PC-9 (cell line): ENCODE measurements around the gene MACROD1. TPM values are rescaled to one million over a fixed set of nuclear protein-coding genes. Genes with fewer than 3 reads are reported as not detected.

Experiments used
- BruUV-seq: library from RNA; stranded (reverse); fragments of 400-500 nt; replicated peaks from 2 replicates; lab custom pipeline; 2021; lab: Mats Ljungman, UMichigan
- CTCF ChIA-PET: fragments of 300-600 bp; sonication (Branson Sonifier 250); formaldehyde crosslinking; loops from one replicate; lab custom pipeline; 2022; ENCODE audit warnings: antibody characterized with exemption; lab: Charles Lee
- POLR2A ChIA-PET: fragments of 300-600 bp; sonication (Branson Sonifier 250); formaldehyde crosslinking; loops from one replicate; lab custom pipeline; 2022; ENCODE audit warnings: antibody characterized with exemption; ENCODE audit not compliant: unreplicated experiment; lab: Charles Lee
- DNase-seq, 2 experiments: peaks; one replicate each; pipeline versions ENCODE4 v3.0.0 to v3.0.0-alpha.2; 2015 to 2022; ENCODE audit warnings: mixed read lengths in 1 of 2
- H2AFZ ChIP-seq: fragments of 200-600 bp; sonication (generic); 2 replicates; pipeline ENCODE4 v1.8.1; 2017; ENCODE audit warnings: antibody characterized with exemption
- H3F3A ChIP-seq: fragments of 200-600 bp; sonication (generic); 2 replicates; pipeline ENCODE4 v1.8.1; 2017; ENCODE audit warnings: antibody characterized with exemption, mild to moderate bottlenecking, low read depth; ENCODE audit not compliant: insufficient read depth
- H3K27ac ChIP-seq: fragments of 200-600 bp; sonication (generic); 2 replicates; pipeline ENCODE4 v1.6.1; 2016; ENCODE audit warnings: mixed run types
- H3K27me3 ChIP-seq: fragments of 200-600 bp; sonication (generic); 2 replicates; pipeline ENCODE4 v1.6.1; 2016; ENCODE audit warnings: low read depth, mixed run types; ENCODE audit not compliant: insufficient read depth
- H3K36me3 ChIP-seq: fragments of 200-600 bp; sonication (generic); 2 replicates; pipeline ENCODE4 v1.6.1; 2016; ENCODE audit warnings: low read depth, mixed run types
- H3K4me1 ChIP-seq: fragments of 200-600 bp; sonication (generic); replicated peaks from 2 replicates; pipeline ENCODE4 v1.6.1; 2016; ENCODE audit warnings: mixed run types; ENCODE audit not compliant: insufficient read depth
- H3K4me2 ChIP-seq: fragments of 200-600 bp; sonication (generic); 2 replicates; pipeline ENCODE4 v1.6.1; 2017; ENCODE audit warnings: mixed run types
- H3K4me3 ChIP-seq: fragments of 200-600 bp; sonication (generic); 2 replicates; pipeline ENCODE4 v1.6.1; 2016; ENCODE audit warnings: mixed run types
- H3K79me2 ChIP-seq: fragments of 200-600 bp; sonication (generic); 2 replicates; pipeline ENCODE4 v1.6.1; 2017; ENCODE audit warnings: low read depth, mixed run types
- H3K9me2 ChIP-seq: fragments of 200-600 bp; sonication (generic); 2 replicates; pipeline ENCODE4 v1.8.1; 2017; ENCODE audit warnings: mild to moderate bottlenecking; ENCODE audit not compliant: insufficient read depth
- H3K9me3 ChIP-seq: fragments of 200-600 bp; sonication (generic); 2 replicates; pipeline ENCODE4 v1.8.1; 2016; ENCODE audit warnings: low read depth; ENCODE audit not compliant: insufficient read depth
- H4K20me1 ChIP-seq: fragments of 200-600 bp; sonication (generic); 2 replicates; pipeline ENCODE4 v1.8.1; 2017; ENCODE audit not compliant: insufficient read depth
- CTCF ChIP-seq: fragments of 200-600 bp; sonication (generic); conservative IDR thresholded peaks from 2 replicates; pipeline ENCODE4 v1.6.1; 2017; ENCODE audit warnings: mixed run types, antibody characterized with exemption, mild to moderate bottlenecking, moderate library complexity
- EZH2 ChIP-seq: fragments of 200-600 bp; sonication (generic); IDR thresholded peaks from 2 replicates; pipeline ENCODE4 v1.8.0; 2017; ENCODE audit warnings: antibody characterized with exemption, low read depth
- intact Hi-C: fragments of 100-400 bp; cut with micrococcal nuclease; formaldehyde crosslinking; loops from one replicate; pipeline ENCODE4 v1.10.0; 2022; ENCODE audit not compliant: unreplicated experiment
- total RNA-seq: library from RNA; stranded (reverse); gene quantifications from 2 replicates; pipeline ENCODE4 v1.2.3, GENCODE V29; 2021

The MACROD1 gene
- total RNA-seq, 1 experiment from 2014 or later = 41.0 TPM

DNA sequence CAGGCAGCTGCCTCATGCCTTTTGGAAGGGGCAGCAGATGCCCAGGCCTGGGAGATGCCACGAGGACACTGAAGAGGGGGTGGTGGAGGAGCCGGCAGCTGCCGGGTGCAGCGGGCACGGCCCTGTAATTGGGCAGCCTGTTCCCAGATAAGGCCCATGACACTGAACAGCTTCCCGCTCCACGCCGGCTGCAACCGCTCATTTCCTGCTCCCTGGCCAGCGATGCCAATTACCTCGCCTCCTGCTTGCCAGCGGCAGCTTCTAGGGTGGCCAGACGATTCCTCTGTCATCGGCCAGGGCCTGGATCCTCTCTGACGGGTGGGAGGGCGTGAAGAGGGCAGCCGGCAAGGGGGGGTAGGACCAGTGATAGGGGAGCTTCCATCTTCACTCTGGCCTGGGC lies 107.4 kb downstream of the MACROD1 start:
- DNase-seq = no peak
- no peak overlapping the region for H2AFZ ChIP-seq
- no peak overlapping the region for H3K27ac ChIP-seq
- H3K4me3 ChIP-seq = no peak overlapping the region
- POLR2A ChIA-PET = no interaction called here
- no peaks in the 10 kb centered on the region for H3K9me2 ChIP-seq
- H3K36me3 ChIP-seq = no peaks in the 10 kb centered on the region
- no peaks in the 10 kb centered on the region for H3K9me3 ChIP-seq
- H4K20me1 ChIP-seq = peaks cover 40% of the 10 kb centered on the region
- H3K27me3 ChIP-seq = no peaks in the 10 kb centered on the region
- H3F3A ChIP-seq = no peaks in the 10 kb centered on the region
- no peaks in the 10 kb centered on the region for H3K4me1 ChIP-seq
- intact Hi-C loops = no loop called here
- TF ChIP-seq CTCF = no peak
- no peak for TF ChIP-seq EZH2
- BruUV-seq = no TSS peak
- H3K79me2 ChIP-seq = no peaks in the 10 kb centered on the region
- no peak overlapping the region for H3K4me2 ChIP-seq
- CTCF ChIA-PET = no interaction called here

GRCh38 chr11:64057890-64058289 lies 108.0 kb downstream of the MACROD1 start:
- H3K9me3 ChIP-seq = no peaks in the 10 kb centered on the region
- intact Hi-C loops = no loop called here
- no peaks in the 10 kb centered on the region for H3F3A ChIP-seq
- H4K20me1 ChIP-seq = peaks cover 36% of the 10 kb centered on the region
- no TSS peak for BruUV-seq
- no peak overlapping the region for H3K4me2 ChIP-seq
- no peak overlapping the region for H2AFZ ChIP-seq
- H3K27ac ChIP-seq = no peak overlapping the region
- H3K27me3 ChIP-seq = no peaks in the 10 kb centered on the region
- no peaks in the 10 kb centered on the region for H3K9me2 ChIP-seq
- no peak for DNase-seq
- CTCF ChIA-PET = no interaction called here
- H3K36me3 ChIP-seq = no peaks in the 10 kb centered on the region
- no peaks in the 10 kb centered on the region for H3K4me1 ChIP-seq
- TF ChIP-seq CTCF (no peak), EZH2 (no peak)
- POLR2A ChIA-PET = no interaction called here
- H3K79me2 ChIP-seq = no peaks in the 10 kb centered on the region
- no peak overlapping the region for H3K4me3 ChIP-seq

- CTCF ChIA-PET = no interaction called here
- Histone ChIP-seq H3K4me3 (no peak overlapping the region), H3K79me2 (no peaks in the 10 kb centered on the region), H3K9me2 (no peaks in the 10 kb centered on the region), H2AFZ (no peak overlapping the region), H3K27me3 (no peaks in the 10 kb centered on the region), H3K36me3 (no peaks in the 10 kb centered on the region), H4K20me1 (peaks cover 27% of the 10 kb centered on the region), H3K9me3 (no peaks in the 10 kb centered on the region), H3F3A (no peaks in the 10 kb centered on the region), H3K4me1 (no peaks in the 10 kb centered on the region), H3K4me2 (no peak overlapping the region), H3K27ac (no peak overlapping the region)
- no peak for DNase-seq
- POLR2A ChIA-PET = interaction anchor here (0.5 kb wide), 1 partner anchor 722 kb away, joined by 3 read pairs; no protein-coding TSS in a partner anchor
- no TSS peak for BruUV-seq
- no peak for TF ChIP-seq EZH2
- no peak for TF ChIP-seq CTCF
- intact Hi-C loops = no loop called here
Measured at GRCh38 chr11:64056861-64057260, 109.1 kb downstream of the MACROD1 start.
